Adrenal gland (tissue), 12 donors: ENCODE data around the gene CDH12. TPM values are rescaled to one million over a fixed set of nuclear protein-coding genes. Genes with fewer than 3 reads are reported as not detected.

Source experiments
- DNase-seq, 7 donors: peaks; one replicate each; pipeline ENCODE4 v3.0.0-alpha.2; 2019 to 2020
- H3K27ac ChIP-seq, 5 donors: fragments of 200-600 bp; sonication (generic) in 4 of 5; 1 replicate in 3 of 5; 2 replicates in 2 of 5; pipeline versions ENCODE4 v1.5.1 to v1.8.0; 2016 to 2020; ENCODE audit warnings: mild to moderate bottlenecking in 1 of 5
- H3K27me3 ChIP-seq: fragments of 200-600 bp; 2 replicates; pipeline ENCODE4 v1.8.0; 2021
- H3K36me3 ChIP-seq, 2 donors: fragments of 200-600 bp; replicated peaks in 1 of 2; 1 replicate in 1 of 2; 2 replicates in 1 of 2; pipeline versions ENCODE4 v1.5.1 to v1.8.0; 2018 to 2022
- H3K4me1 ChIP-seq, 2 donors: fragments of 200-600 bp; replicated peaks in 1 of 2; 1 replicate in 1 of 2; 2 replicates in 1 of 2; pipeline versions ENCODE4 v1.5.1 to v1.8.0; 2018 to 2021
- H3K4me3 ChIP-seq, 4 donors: fragments of 200-600 bp; sonication (generic) in 3 of 4; one replicate each; pipeline ENCODE4 v1.5.1; 2016 to 2018
- H3K9me3 ChIP-seq, 3 donors: fragments of 200-600 bp; sonication (generic) in 1 of 3; replicated peaks in 1 of 3; 1 replicate in 2 of 3; 2 replicates in 1 of 3; pipeline versions ENCODE4 v1.5.1 to v1.8.0; 2016 to 2021
- CTCF ChIP-seq, 6 experiments: fragments of 450-650 bp in 4 of 6; fragments of 200-600 bp in 2 of 6; sonication (generic) in 1 of 6; IDR thresholded peaks; 1 replicate in 5 of 6; 2 replicates in 1 of 6; pipeline versions ENCODE4 v1.5.1 to v1.8.0; 2016 to 2021; ENCODE audit warnings: antibody characterized with exemption in 6 of 6, mild to moderate bottlenecking in 2 of 6, moderate library complexity in 1 of 6
- POLR2A ChIP-seq, 2 donors: fragments of 450-650 bp; IDR thresholded peaks; one replicate each; pipeline ENCODE4 v1.6.1; 2017; ENCODE audit warnings: antibody characterized with exemption in 2 of 2, mild to moderate bottlenecking in 2 of 2, moderate library complexity in 1 of 2
- WGBS, 4 donors: extraction: QIAGEN DNeasy Blood & Tissue Kit in 2 of 4; methylation state at CpG; one replicate each; pipeline versions ENCODE4 v1.1.5 to v1.1.7; 2013 to 2017; 5-methylcytosine and 5-hydroxymethylcytosine counted together
- intact Hi-C, 2 donors: fragments of 100-400 bp; cut with DNase I; formaldehyde crosslinking; loops; one replicate each; pipeline versions ENCODE4 v1.14.1 to v1.15.0; 2022 to 2023
- polyA plus RNA-seq, 3 donors: library from polyadenylated mRNA; stranded (reverse); fragments of 200-250 nt in 2 of 3; fragments of 350-450 nt in 1 of 3; fragmentation: Illumina TruSeq in 1 of 3; extraction: RNeasy Lipid Tissue Mini Kit (QIAGEN cat#74804) in 1 of 3; gene quantifications; one replicate each; pipeline ENCODE4 v1.2.3, GENCODE V29; 2013 to 2014
- total RNA-seq, 9 donors: library from RNA; depleted of rRNA in 4 of 9; stranded (reverse); fragments of >200 nt in 4 of 9; fragments of 120-200 nt in 1 of 9; fragmentation: NEBNext Ultra II Directional in 1 of 9; extraction: Animal tissue kit (Norgen Biotek cat#: 25700) in 1 of 9; gene quantifications; one replicate each; pipeline versions ENCODE4 v1.1.0 to v1.2.4, GENCODE V29; 2013 to 2023
- donor health status: healthy with polysubstance abuse.
- donor health status: Bipolar disorder and iron deficiency.
- donor health status: DM: yes; HTN: yes; CAD: no.
- donor health status: DM: no; HTN: no; CAD: no.
- donor health status: DM: no; HTN: no; CAD: no.
- donor health status: DM: yes; HTN: yes; CAD: no.

Gene CDH12
- total and polyA plus RNA-seq, 12 donors, result 0.80 to 16.5 (median 7.8) TPM

GRCh38 chr5:22109315-22109714 lies 743.8 kb downstream of the CDH12 start:
- Histone ChIP-seq H3K36me3 (no peaks in the 10 kb centered on the region), H3K9me3 (no peaks in the 10 kb centered on the region), H3K27ac (no peak overlapping the region), H3K4me1 (no peaks in the 10 kb centered on the region), H3K4me3 (no peak overlapping the region), H3K27me3 (no peaks in the 10 kb centered on the region)
- no peak for DNase-seq
- TF ChIP-seq CTCF (IDR thresholded peaks at IDR 0.05), result no peak
- no peak for TF ChIP-seq POLR2A (IDR thresholded peaks at IDR 0.05)
- intact Hi-C loops, result no loop called here

DNA sequence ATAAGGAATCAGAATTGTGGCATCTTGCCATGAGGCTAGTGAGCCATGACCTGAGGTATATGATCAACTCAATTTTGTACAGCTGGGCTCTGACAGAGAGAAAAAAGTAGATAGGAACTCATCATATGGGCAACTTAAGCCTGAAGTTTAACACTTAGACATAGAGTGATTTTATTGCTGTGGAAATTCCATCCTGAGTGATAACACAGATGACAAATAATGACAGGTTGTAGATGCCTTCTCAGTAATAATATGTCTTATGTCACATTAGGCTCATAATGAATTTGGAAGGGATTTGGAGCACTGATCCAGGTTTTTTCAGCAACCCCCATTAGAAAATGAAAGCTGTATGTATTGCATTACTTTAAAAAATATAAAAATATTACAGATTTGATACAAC lies 744.6 kb downstream of the CDH12 start:
- no peak for DNase-seq
- Histone ChIP-seq H3K27me3 (no peaks in the 10 kb centered on the region), H3K9me3 (no peaks in the 10 kb centered on the region), H3K4me3 (no peak overlapping the region), H3K36me3 (no peaks in the 10 kb centered on the region), H3K27ac (no peak overlapping the region), H3K4me1 (no peaks in the 10 kb centered on the region)
- TF ChIP-seq POLR2A (IDR thresholded peaks at IDR 0.05) (no peak), CTCF (IDR thresholded peaks at IDR 0.05) (no peak)
- intact Hi-C loops, result no loop called here

GRCh38 chr5:22102823-22103359 lies 750.3 kb downstream of the CDH12 start:
- Histone ChIP-seq H3K36me3 (no peaks in the 10 kb centered on the region), H3K9me3 (no peaks in the 10 kb centered on the region), H3K27ac (no peak overlapping the region), H3K4me1 (no peaks in the 10 kb centered on the region), H3K4me3 (no peak overlapping the region), H3K27me3 (no peaks in the 10 kb centered on the region)
- WGBS, 4 donors, result 54 to 69% (median 57%) methylated on average over 5 of the region's 5 CpGs
- intact Hi-C loops, result no loop called here
- no peak for DNase-seq
- TF ChIP-seq CTCF (IDR thresholded peaks at IDR 0.05) (no peak), POLR2A (IDR thresholded peaks at IDR 0.05) (no peak)

DNA sequence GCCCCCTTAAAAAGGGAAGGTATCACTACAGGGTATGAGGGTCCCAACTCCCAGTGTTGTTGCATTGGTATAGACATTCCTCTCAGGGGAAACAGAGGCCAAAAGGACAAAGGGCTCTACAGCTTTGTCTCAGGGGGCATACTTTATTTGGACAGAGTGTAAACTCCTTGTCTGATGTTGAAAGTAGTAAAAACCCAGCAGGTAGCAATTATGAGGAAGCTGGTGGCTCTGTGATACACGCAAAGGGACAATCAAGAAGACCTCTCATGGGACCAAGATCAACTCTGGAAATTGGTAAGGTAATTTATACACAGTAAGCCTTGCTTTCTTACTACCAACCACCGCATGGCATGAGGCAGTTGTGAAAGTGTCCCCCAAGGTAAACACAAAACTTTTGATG lies 764.6 kb downstream of the CDH12 start:
- intact Hi-C loops, result no loop called here
- no peak overlapping the region for H3K27ac ChIP-seq
- no peaks in the 10 kb centered on the region for H3K36me3 ChIP-seq
- H3K4me1 ChIP-seq, result no peaks in the 10 kb centered on the region
- no peak overlapping the region for H3K4me3 ChIP-seq
- H3K27me3 ChIP-seq, result no peaks in the 10 kb centered on the region
- TF ChIP-seq CTCF (IDR thresholded peaks at IDR 0.05) (no peak), POLR2A (IDR thresholded peaks at IDR 0.05) (no peak)
- H3K9me3 ChIP-seq, result no peaks in the 10 kb centered on the region
- no peak for DNase-seq
- WGBS, 4 donors, result 83 to 94% (median 86%) methylated on average over 2 of the region's 2 CpGs
